Epithelial cell of esophagus (primary cell): Measurements from ENCODE around the gene CPA4.

Experiments used
- DNase-seq: peaks from one replicate; pipeline ENCODE4 v3.0.0; 2010; ENCODE audit warnings: low read depth
- H3K4me3 ChIP-seq: 2 replicates; pipeline ENCODE4 v1.5.1; 2011; ENCODE audit warnings: mild to moderate bottlenecking, low read length, control low read depth
- TF ChIP-seq, protein P1 (sequence below): IDR thresholded peaks from 2 replicates; pipeline ENCODE4 v1.5.1; 2011; ENCODE audit warnings: low read depth, mild to moderate bottlenecking, low read length, control low read depth, inconsistent platforms; ENCODE audit not compliant: insufficient read depth; ENCODE audit errors: missing control alignments

The CPA4 gene

DNA sequence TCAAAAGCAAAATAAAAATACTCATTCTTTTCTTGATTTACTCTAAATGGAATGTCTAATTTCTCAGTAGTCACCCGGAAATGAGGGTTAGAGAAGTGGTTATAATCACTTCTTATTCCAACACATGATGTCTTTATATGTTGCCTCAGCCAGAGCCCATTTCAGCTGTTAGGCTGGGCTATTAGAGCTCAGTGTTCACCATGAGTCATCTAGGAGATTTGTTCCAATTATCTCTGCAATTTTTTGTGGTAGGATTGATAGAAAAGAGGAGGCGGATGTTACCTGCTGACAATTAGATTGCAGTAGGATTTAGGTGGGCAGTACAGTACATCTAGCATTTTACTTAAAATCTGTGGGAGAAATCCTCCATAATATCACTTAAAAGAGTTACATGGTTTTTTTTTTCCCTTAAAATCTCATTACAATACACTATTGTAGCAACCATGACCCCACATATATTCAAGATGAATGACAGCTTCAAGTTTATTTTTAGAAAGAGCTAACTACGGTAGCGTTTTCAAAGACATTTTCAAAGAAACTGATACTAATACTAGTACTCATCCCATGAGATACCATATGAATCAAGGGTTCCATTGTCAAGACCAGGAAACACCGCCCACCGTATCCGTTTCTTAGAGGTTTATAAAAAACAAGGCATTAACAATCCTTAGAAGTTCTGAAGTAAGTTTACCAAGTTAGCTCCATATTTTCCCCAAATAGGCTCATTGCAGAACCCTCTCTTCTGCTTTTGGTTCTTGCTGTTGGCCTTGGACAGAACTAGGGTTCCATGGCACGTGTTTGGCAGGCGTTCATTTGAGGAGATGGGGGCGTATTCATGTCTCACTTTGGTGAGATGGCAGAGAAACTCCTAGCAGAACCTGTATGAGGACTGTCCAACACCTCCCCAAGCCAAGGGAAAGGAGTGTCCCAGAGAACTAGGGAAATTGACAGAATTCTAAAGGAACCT, 15.9 kb upstream of the CPA4 start:
- peak; percentile 66 for DNase-seq
- TF ChIP-seq, protein P1, sequence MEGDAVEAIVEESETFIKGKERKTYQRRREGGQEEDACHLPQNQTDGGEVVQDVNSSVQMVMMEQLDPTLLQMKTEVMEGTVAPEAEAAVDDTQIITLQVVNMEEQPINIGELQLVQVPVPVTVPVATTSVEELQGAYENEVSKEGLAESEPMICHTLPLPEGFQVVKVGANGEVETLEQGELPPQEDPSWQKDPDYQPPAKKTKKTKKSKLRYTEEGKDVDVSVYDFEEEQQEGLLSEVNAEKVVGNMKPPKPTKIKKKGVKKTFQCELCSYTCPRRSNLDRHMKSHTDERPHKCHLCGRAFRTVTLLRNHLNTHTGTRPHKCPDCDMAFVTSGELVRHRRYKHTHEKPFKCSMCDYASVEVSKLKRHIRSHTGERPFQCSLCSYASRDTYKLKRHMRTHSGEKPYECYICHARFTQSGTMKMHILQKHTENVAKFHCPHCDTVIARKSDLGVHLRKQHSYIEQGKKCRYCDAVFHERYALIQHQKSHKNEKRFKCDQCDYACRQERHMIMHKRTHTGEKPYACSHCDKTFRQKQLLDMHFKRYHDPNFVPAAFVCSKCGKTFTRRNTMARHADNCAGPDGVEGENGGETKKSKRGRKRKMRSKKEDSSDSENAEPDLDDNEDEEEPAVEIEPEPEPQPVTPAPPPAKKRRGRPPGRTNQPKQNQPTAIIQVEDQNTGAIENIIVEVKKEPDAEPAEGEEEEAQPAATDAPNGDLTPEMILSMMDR, result no peak
- no peak overlapping the region for H3K4me3 ChIP-seq

DNA sequence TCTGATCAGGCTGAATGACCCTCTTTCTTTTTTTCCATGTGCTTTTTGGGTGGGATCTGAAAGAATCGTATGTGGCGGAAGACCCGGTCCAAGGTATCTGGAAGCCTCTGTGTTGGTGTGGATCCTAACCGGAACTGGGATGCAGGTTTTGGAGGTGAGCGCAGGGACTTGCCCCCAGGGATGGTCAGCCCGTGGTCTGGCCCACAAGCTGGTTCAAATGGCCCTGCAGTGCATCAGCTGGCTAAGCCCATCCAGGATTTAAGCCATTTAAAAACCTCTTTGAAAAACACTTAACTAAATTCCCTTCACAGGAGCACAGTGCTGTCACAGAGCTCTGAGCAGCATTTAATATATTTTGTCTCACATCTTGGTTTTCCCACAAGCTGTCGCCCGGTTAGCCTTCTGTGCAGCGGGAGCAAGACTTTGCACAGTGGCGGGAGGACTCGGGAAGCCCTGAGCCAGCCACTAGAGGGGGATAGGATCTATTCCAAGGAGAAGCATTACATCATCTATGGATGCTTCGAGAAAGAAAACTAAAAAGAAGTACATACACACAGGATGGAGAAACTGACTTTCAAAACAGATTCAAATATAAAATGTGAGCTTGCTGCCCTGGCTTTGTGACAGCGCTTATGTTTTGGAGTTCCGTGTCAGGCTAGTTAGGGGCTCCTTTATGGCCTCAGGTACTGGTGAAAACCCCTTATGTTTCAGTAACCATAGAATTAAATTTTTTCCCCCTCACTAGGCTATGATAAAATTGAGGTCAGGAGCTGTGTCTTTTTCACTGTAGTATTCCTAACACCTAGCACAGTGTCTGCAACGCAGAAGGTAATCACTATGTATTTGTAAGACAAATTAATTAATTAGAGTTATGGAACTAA, 15.0 kb upstream of the CPA4 start:
- DNase-seq, result peak; percentile 52
- no peak overlapping the region for H3K4me3 ChIP-seq
- TF ChIP-seq, protein P1, result peak; percentile 49

DNA sequence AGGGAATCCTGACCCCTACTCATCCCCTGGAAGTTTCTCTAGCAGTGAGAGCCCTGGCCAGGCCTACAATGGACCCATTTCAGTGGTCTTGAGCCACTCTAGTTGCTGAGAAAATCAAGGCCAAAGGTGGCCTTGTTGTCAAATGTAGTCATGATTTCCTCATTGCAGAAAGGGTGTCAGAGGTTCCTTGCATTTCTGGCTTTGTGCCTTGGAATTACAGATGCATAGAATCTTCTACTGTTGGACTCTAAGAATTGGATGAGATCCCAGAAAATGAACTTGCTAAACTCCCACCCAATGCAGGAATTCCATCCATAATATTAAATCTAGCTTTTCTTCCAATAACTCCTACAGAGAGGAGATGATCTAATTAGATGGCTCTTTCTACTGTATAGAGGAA, 14.1 kb upstream of the CPA4 start:
- TF ChIP-seq, protein P1, result no peak
- peak; percentile 46 for DNase-seq
- no peak overlapping the region for H3K4me3 ChIP-seq

DNA sequence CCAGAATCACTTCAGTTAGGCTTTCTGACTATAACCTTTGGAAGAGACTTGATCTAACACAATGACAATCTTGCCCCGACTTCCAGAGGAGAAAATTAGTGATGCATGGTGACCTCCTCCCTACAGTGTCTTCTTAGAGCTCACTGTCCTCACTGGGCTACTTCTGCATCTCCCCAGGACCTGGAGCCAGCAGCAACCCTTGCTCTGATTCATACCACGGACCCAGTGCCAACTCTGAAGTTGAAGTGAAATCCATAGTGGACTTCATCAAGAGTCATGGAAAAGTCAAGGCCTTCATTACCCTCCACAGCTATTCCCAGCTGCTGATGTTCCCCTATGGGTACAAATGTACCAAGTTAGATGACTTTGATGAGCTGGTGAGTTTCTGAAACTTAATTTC, 13.7 kb upstream of the CPA4 start:
- DNase-seq, result no peak
- no peak overlapping the region for H3K4me3 ChIP-seq
- TF ChIP-seq, protein P1, result no peak

DNA sequence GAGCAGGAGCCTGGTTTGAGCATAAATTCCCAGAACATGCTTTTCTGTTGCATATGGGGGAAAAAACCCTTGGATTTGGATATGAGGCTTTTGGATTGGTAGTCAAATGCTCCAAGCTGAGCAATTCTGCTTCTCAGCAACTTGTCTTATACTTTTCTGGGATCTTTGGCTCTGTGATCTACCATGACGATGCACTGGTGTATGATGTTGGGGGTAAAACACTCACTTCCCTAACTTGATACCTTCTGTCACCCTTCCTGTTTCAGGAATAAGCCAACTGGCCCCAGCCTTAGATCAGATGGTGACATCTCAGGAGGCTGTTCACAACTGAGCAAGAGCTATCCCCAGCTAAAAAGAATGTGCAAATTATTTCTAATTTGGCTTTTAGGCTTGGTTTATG, 13.1 kb upstream of the CPA4 start:
- no peak overlapping the region for H3K4me3 ChIP-seq
- DNase-seq, result no peak
- TF ChIP-seq, protein P1, result no peak

DNA sequence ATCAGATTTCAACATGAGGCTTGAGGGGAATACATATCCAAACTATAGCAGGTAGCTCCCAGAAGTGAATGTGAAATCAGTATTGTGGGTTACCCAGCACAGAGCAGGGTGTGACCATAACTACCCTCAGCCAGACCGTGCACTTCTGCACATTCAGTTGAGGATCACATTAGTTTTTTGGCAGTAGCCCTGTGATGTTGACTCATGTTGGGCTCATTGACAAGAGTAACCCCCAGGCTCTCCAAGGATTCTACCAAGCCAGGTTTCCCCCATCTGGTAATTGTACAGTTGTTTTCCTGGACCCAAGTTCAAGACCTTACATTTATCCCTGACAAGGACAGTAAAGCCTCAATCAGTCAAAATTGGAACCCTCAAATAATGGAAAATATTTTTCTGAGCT, 11.7 kb upstream of the CPA4 start:
- DNase-seq, result peak; percentile 65
- TF ChIP-seq, protein P1, result no peak
- no peak overlapping the region for H3K4me3 ChIP-seq
